PC-3 (cell line): ENCODE measurements around the gene CSF1R. TPM values are rescaled to one million over a fixed set of nuclear protein-coding genes. Genes with fewer than 3 reads are reported as not detected.

Source experiments
- ATAC-seq: fragments of 200-7000 bp; cut with Tn5 transposase; 2 replicates; pipeline ENCODE4 v1.9.1; 2020; ENCODE audit warnings: mild to moderate bottlenecking, moderate library complexity
- BruUV-seq: library from RNA; stranded (reverse); fragments of 400-500 nt; replicated peaks from 2 replicates; lab custom pipeline; 2021; lab: Mats Ljungman, UMichigan
- CTCF ChIA-PET: fragments of 300-600 bp; sonication (Branson Sonifier 250); formaldehyde crosslinking; loops from one replicate; lab custom pipeline; 2022; ENCODE audit warnings: antibody characterized with exemption; lab: Charles Lee
- POLR2A ChIA-PET: fragments of 300-600 bp; sonication (Branson Sonifier 250); formaldehyde crosslinking; loops from one replicate; lab custom pipeline; 2022; ENCODE audit warnings: antibody characterized with exemption; ENCODE audit not compliant: unreplicated experiment; lab: Charles Lee
- DNase-seq: peaks from one replicate; pipeline ENCODE4 v3.0.0-alpha.2; 2015
- H2AFZ ChIP-seq: fragments of 300-600 bp; sonication (generic); 2 replicates; pipeline ENCODE4 v1.6.0; 2016; ENCODE audit warnings: antibody characterized with exemption, low read length
- H3F3A ChIP-seq: fragments of 300-600 bp; sonication (generic); one replicate; pipeline ENCODE4 v1.6.0; 2017; ENCODE audit warnings: antibody characterized with exemption, low read length, control low read depth, mild to moderate bottlenecking; ENCODE audit not compliant: unreplicated experiment
- H3K27ac ChIP-seq: fragments of 300-600 bp; sonication (generic); 2 replicates; pipeline ENCODE4 v1.5.1; 2016; ENCODE audit warnings: mild to moderate bottlenecking, low read length
- H3K27me3 ChIP-seq: fragments of 300-600 bp; sonication (generic); 2 replicates; pipeline ENCODE4 v1.6.1; 2016; ENCODE audit warnings: low read length, mixed read lengths
- H3K36me3 ChIP-seq: fragments of 300-600 bp; sonication (generic); 2 replicates; pipeline ENCODE4 v1.6.1; 2016; ENCODE audit warnings: low read depth, mixed run types, low read length, mixed read lengths
- H3K4me1 ChIP-seq: fragments of 300-600 bp; sonication (generic); 2 replicates; pipeline ENCODE4 v1.5.1; 2016; ENCODE audit warnings: low read length; ENCODE audit not compliant: insufficient read depth
- H3K4me2 ChIP-seq: fragments of 300-600 bp; sonication (generic); 2 replicates; pipeline ENCODE4 v1.6.0; 2016; ENCODE audit warnings: low read length
- H3K4me3 ChIP-seq: fragments of 300-600 bp; sonication (generic); 2 replicates; pipeline ENCODE4 v1.5.1; 2016; ENCODE audit warnings: mild to moderate bottlenecking, low read length, mixed read lengths
- H3K79me2 ChIP-seq: fragments of 300-600 bp; sonication (generic); 2 replicates; pipeline ENCODE4 v1.6.1; 2017; ENCODE audit warnings: low read length, mixed read lengths
- H3K9ac ChIP-seq: fragments of 300-600 bp; sonication (generic); 2 replicates; pipeline ENCODE4 v1.6.0; 2016; ENCODE audit warnings: mild to moderate bottlenecking, low read length
- H3K9me2 ChIP-seq: fragments of 300-600 bp; sonication (generic); replicated peaks from 2 replicates; pipeline ENCODE4 v1.6.1; 2016; ENCODE audit warnings: mixed run types, low read length, mixed read lengths
- H3K9me3 ChIP-seq: fragments of 300-600 bp; sonication (generic); 2 replicates; pipeline ENCODE4 v1.6.1; 2016; ENCODE audit warnings: low read length, mixed read lengths
- H4K20me1 ChIP-seq: fragments of 300-600 bp; sonication (generic); 2 replicates; pipeline ENCODE4 v1.6.1; 2016; ENCODE audit warnings: low read length, mixed read lengths
- EZH2 ChIP-seq: fragments of 300-600 bp; sonication (generic); IDR thresholded peaks from one replicate; pipeline ENCODE4 v1.6.1; 2017; ENCODE audit warnings: antibody characterized with exemption, mild to moderate bottlenecking, low read length; ENCODE audit not compliant: unreplicated experiment
- EZH2phosphoT487 ChIP-seq: fragments of 300-600 bp; sonication (generic); IDR thresholded peaks from 2 replicates; pipeline ENCODE4 v1.6.1; 2018; ENCODE audit warnings: mild to moderate bottlenecking, antibody characterized with exemption, low read length, borderline replicate concordance
- intact Hi-C: fragments of 100-400 bp; cut with micrococcal nuclease; formaldehyde crosslinking; loops from 2 replicates; pipeline ENCODE4 v1.9.0; 2023
- total RNA-seq: library from RNA; depleted of rRNA; stranded (reverse); fragments of >200 nt; gene quantifications from 2 replicates; pipeline ENCODE4 v1.2.3, GENCODE V29; 2014
- TF ChIP-seq, protein P1 (sequence below): fragments of 300-600 bp; sonication (generic); conservative IDR thresholded peaks from 2 replicates; pipeline ENCODE4 v1.5.1; 2017; ENCODE audit warnings: antibody characterized with exemption, low read depth, mild to moderate bottlenecking, low read length

CSF1R gene
- total RNA-seq, 1 experiment from 2014 or later = not detected

GRCh38 chr5:150081541-150082283, 4.6 kb downstream of the CSF1R start:
- DNase-seq (no peak), ATAC-seq (peak; percentile 73)
- Histone ChIP-seq H3K9me3 (no peaks in the 10 kb centered on the region), H4K20me1 (no peaks in the 10 kb centered on the region), H3K9ac (no peak overlapping the region), H3K9me2 (no peaks in the 10 kb centered on the region), H3K27me3 (peaks cover 24% of the 10 kb centered on the region; the same call in 1 of the 2 replicates), H2AFZ (no peak overlapping the region), H3F3A (no peaks in the 10 kb centered on the region), H3K4me2 (no peak overlapping the region), H3K27ac (no peak overlapping the region), H3K4me1 (no peaks in the 10 kb centered on the region; the same call in 1 of the 2 replicates), H3K79me2 (no peaks in the 10 kb centered on the region), H3K36me3 (no peaks in the 10 kb centered on the region), H3K4me3 (no peak overlapping the region)
- intact Hi-C loops = no loop called here
- no TSS peak for BruUV-seq
- ChIA-PET CTCF (interaction anchor here (0.6 kb wide), 1 partner anchor 61 kb away, joined by 3 read pairs; no protein-coding TSS in a partner anchor), POLR2A (no interaction called here)
- no peak for TF ChIP-seq EZH2
- no peak for TF ChIP-seq EZH2phosphoT487
- TF ChIP-seq, protein P1, sequence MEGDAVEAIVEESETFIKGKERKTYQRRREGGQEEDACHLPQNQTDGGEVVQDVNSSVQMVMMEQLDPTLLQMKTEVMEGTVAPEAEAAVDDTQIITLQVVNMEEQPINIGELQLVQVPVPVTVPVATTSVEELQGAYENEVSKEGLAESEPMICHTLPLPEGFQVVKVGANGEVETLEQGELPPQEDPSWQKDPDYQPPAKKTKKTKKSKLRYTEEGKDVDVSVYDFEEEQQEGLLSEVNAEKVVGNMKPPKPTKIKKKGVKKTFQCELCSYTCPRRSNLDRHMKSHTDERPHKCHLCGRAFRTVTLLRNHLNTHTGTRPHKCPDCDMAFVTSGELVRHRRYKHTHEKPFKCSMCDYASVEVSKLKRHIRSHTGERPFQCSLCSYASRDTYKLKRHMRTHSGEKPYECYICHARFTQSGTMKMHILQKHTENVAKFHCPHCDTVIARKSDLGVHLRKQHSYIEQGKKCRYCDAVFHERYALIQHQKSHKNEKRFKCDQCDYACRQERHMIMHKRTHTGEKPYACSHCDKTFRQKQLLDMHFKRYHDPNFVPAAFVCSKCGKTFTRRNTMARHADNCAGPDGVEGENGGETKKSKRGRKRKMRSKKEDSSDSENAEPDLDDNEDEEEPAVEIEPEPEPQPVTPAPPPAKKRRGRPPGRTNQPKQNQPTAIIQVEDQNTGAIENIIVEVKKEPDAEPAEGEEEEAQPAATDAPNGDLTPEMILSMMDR = no peak

GRCh38 chr5:150080696-150081435, 5.5 kb downstream of the CSF1R start:
- no peaks in the 10 kb centered on the region for H3K79me2 ChIP-seq
- H3K4me1 ChIP-seq = no peaks in the 10 kb centered on the region; the same call in 1 of the 2 replicates
- H3K9ac ChIP-seq = no peak overlapping the region
- POLR2A ChIA-PET = no interaction called here
- no peak overlapping the region for H3K4me3 ChIP-seq
- H3K4me2 ChIP-seq = no peak overlapping the region
- CTCF ChIA-PET = interaction anchor here (0.6 kb wide), 1 partner anchor 62 kb away, joined by 3 read pairs; no protein-coding TSS in a partner anchor
- H3K27ac ChIP-seq = no peak overlapping the region
- no peaks in the 10 kb centered on the region for H3K9me2 ChIP-seq
- no peaks in the 10 kb centered on the region for H3F3A ChIP-seq
- DNase-seq (no peak), ATAC-seq (no peak)
- no peaks in the 10 kb centered on the region for H3K9me3 ChIP-seq
- H3K36me3 ChIP-seq = no peaks in the 10 kb centered on the region
- intact Hi-C loops = no loop called here
- no peaks in the 10 kb centered on the region for H4K20me1 ChIP-seq
- BruUV-seq = no TSS peak
- H2AFZ ChIP-seq = no peak overlapping the region
- peaks cover 24% of the 10 kb centered on the region for H3K27me3 ChIP-seq
- no peak for TF ChIP-seq EZH2phosphoT487
- TF ChIP-seq, protein P1 = no peak
- TF ChIP-seq EZH2 = no peak
